H9 (cell line): Measurements from ENCODE around the gene ERN1. TPM values are rescaled to one million over a fixed set of nuclear protein-coding genes. Genes with fewer than 3 reads are reported as not detected.

Experiments used
- DNase-seq: peaks from one replicate; pipeline ENCODE4 v3.0.0-alpha.2; 2017
- H2AFZ ChIP-seq: one replicate; pipeline ENCODE4 v1.6.1; 2013; ENCODE audit warnings: mild to moderate bottlenecking, low read length, control low read depth, moderate library complexity
- H2AK5ac ChIP-seq: 2 replicates; pipeline ENCODE4 v1.6.1; 2013; ENCODE audit warnings: low read length, control low read depth, mixed read lengths; ENCODE audit not compliant: insufficient read length
- H2BK120ac ChIP-seq: one replicate; pipeline ENCODE4 v1.6.1; 2013; ENCODE audit warnings: low read depth, mild to moderate bottlenecking, low read length, control low read depth, inconsistent platforms; ENCODE audit not compliant: poor library complexity, severe bottlenecking
- H2BK12ac ChIP-seq: 2 replicates; pipeline ENCODE4 v1.6.1; 2013; ENCODE audit warnings: low read length, control low read depth, mixed read lengths, low read depth; ENCODE audit not compliant: insufficient read length
- H2BK15ac ChIP-seq: 2 replicates; pipeline ENCODE4 v1.6.1; 2013; ENCODE audit warnings: low read depth, low read length, control low read depth
- H2BK20ac ChIP-seq: one replicate; pipeline ENCODE4 v1.6.1; 2013; ENCODE audit warnings: low read depth, mild to moderate bottlenecking, low read length, control low read depth, inconsistent platforms; ENCODE audit not compliant: poor library complexity, severe bottlenecking
- H2BK5ac ChIP-seq: 2 replicates; pipeline ENCODE4 v1.6.1; 2013; ENCODE audit warnings: low read length, control low read depth, mixed read lengths; ENCODE audit not compliant: insufficient read length
- H3K14ac ChIP-seq: 2 replicates; pipeline ENCODE4 v1.6.1; 2013; ENCODE audit warnings: low read length, control low read depth; ENCODE audit not compliant: insufficient read depth
- H3K18ac ChIP-seq: 2 replicates; pipeline ENCODE4 v1.6.1; 2013; ENCODE audit warnings: low read depth, mild to moderate bottlenecking, mixed read lengths, low read length, control low read depth; ENCODE audit not compliant: insufficient read length
- H3K23ac ChIP-seq: 2 replicates; pipeline ENCODE4 v1.6.1; 2013; ENCODE audit warnings: low read length, control low read depth, mixed read lengths, low read depth; ENCODE audit not compliant: insufficient read length
- H3K23me2 ChIP-seq: 2 replicates; pipeline ENCODE4 v1.6.1; 2013; ENCODE audit warnings: low read depth, mild to moderate bottlenecking, mixed read lengths, low read length, control low read depth; ENCODE audit not compliant: insufficient read length, poor library complexity, severe bottlenecking
- H3K27ac ChIP-seq: 2 replicates; pipeline ENCODE4 v1.5.1; 2013; ENCODE audit warnings: low read length, control low read depth, mixed read lengths, low read depth; ENCODE audit not compliant: insufficient read length
- H3K27me3 ChIP-seq: 2 replicates; pipeline ENCODE4 v1.6.1; 2013; ENCODE audit warnings: low read length, control low read depth, inconsistent platforms; ENCODE audit not compliant: insufficient read depth
- H3K4ac ChIP-seq: 2 replicates; pipeline ENCODE4 v1.6.1; 2013; ENCODE audit warnings: low read depth, mild to moderate bottlenecking, control low read depth, inconsistent platforms, low read length, moderate library complexity
- H3K4me1 ChIP-seq: 2 replicates; pipeline ENCODE4 v1.6.1; 2013; ENCODE audit warnings: low read length, control low read depth, inconsistent platforms; ENCODE audit not compliant: insufficient read depth
- H3K4me2 ChIP-seq: 2 replicates; pipeline ENCODE4 v1.6.1; 2013; ENCODE audit warnings: low read length, control low read depth, mixed read lengths; ENCODE audit not compliant: insufficient read length, insufficient read depth
- H3K56ac ChIP-seq: 2 replicates; pipeline ENCODE4 v1.6.1; 2013; ENCODE audit warnings: low read depth, mild to moderate bottlenecking, mixed read lengths, low read length, control low read depth; ENCODE audit not compliant: insufficient read length
- H3K79me1 ChIP-seq: 2 replicates; pipeline ENCODE4 v1.6.1; 2013; ENCODE audit warnings: low read depth, mild to moderate bottlenecking, moderate library complexity, low read length, control low read depth, inconsistent platforms; ENCODE audit not compliant: insufficient read depth, poor library complexity, severe bottlenecking
- H3K79me2 ChIP-seq: 2 replicates; pipeline ENCODE4 v1.6.1; 2013; ENCODE audit warnings: low read length, control low read depth, inconsistent platforms; ENCODE audit not compliant: insufficient read depth
- H3K9ac ChIP-seq: 2 replicates; pipeline ENCODE4 v1.6.1; 2013; ENCODE audit warnings: low read length, control low read depth, mixed read lengths; ENCODE audit not compliant: insufficient read length; ENCODE audit errors: extremely low read depth
- H3K9me3 ChIP-seq: one replicate; pipeline ENCODE4 v1.6.1; 2013; ENCODE audit warnings: low read depth, low read length, inconsistent platforms; ENCODE audit not compliant: control insufficient read depth
- H3T11ph ChIP-seq: one replicate; pipeline ENCODE4 v1.6.1; 2013; ENCODE audit warnings: mild to moderate bottlenecking, low read length, control low read depth, inconsistent platforms
- H4K20me1 ChIP-seq: one replicate; pipeline ENCODE4 v1.6.1; 2013; ENCODE audit not compliant: control insufficient read depth, insufficient read length, insufficient read depth
- H4K5ac ChIP-seq: 2 replicates; pipeline ENCODE4 v1.6.1; 2013; ENCODE audit warnings: low read depth, mild to moderate bottlenecking, mixed read lengths, low read length, control low read depth; ENCODE audit not compliant: insufficient read length
- H4K8ac ChIP-seq: replicated peaks from 2 replicates; pipeline ENCODE4 v1.6.1; 2013; ENCODE audit warnings: low read length, control low read depth, mixed read lengths, low read depth; ENCODE audit not compliant: insufficient read length
- H4K91ac ChIP-seq: 2 replicates; pipeline ENCODE4 v1.6.1; 2013; ENCODE audit warnings: low read depth, mild to moderate bottlenecking, moderate library complexity, mixed read lengths, low read length, control low read depth; ENCODE audit not compliant: insufficient read length
- H3K27ac Mint-ChIP-seq, 3 experiments: 2 replicates in 2 of 3; 3 replicates in 1 of 3; pipeline ENCODE4 v1.8.0; 2020 to 2021; ENCODE audit warnings: mixed read lengths in 3 of 3, mild to moderate bottlenecking in 1 of 3, moderate library complexity in 1 of 3
- H3K27me3 Mint-ChIP-seq: 2 replicates; pipeline ENCODE4 v1.8.0; 2021; ENCODE audit warnings: low read depth, mild to moderate bottlenecking, moderate library complexity, mixed read lengths
- H3K36me3 Mint-ChIP-seq, 3 experiments: 2 replicates in 2 of 3; 3 replicates in 1 of 3; pipeline ENCODE4 v1.8.0; 2020 to 2021; ENCODE audit warnings: low read depth in 3 of 3, mixed read lengths in 3 of 3; ENCODE audit not compliant: insufficient read depth in 1 of 3
- H3K4me1 Mint-ChIP-seq, 2 experiments: 2 replicates each; pipeline ENCODE4 v1.8.0; 2020; ENCODE audit warnings: mixed read lengths in 2 of 2
- H3K4me3 Mint-ChIP-seq, 2 experiments: 2 replicates in 1 of 2; 3 replicates in 1 of 2; pipeline ENCODE4 v1.8.0; 2020 to 2021; ENCODE audit warnings: mild to moderate bottlenecking in 2 of 2, mixed read lengths in 2 of 2, moderate library complexity in 1 of 2
- H3K9me3 Mint-ChIP-seq, 2 experiments: 2 replicates in 1 of 2; 3 replicates in 1 of 2; pipeline ENCODE4 v1.8.0; 2020; ENCODE audit warnings: mild to moderate bottlenecking in 2 of 2, mixed read lengths in 2 of 2, moderate library complexity in 1 of 2
- WGBS: extraction: QIAGEN DNeasy Blood & Tissue Kit; methylation state at CpG from one replicate; pipeline ENCODE4 v1.1.7; 2013; ENCODE audit warnings: missing lambda C conversion rate, low lambda C conversion rate, mixed read lengths; ENCODE audit not compliant: insufficient read length; ENCODE audit errors: extremely low coverage; 5-methylcytosine and 5-hydroxymethylcytosine counted together
- total RNA-seq: library from RNA; stranded (reverse); gene quantifications from 2 replicates; pipeline ENCODE4 v1.2.1, GENCODE V29; 2021
- TF ChIP-seq, protein P1 (sequence below): fragments of 200-600 bp; sonication (generic); conservative IDR thresholded peaks from 3 replicates; pipeline ENCODE4 v1.8.0; 2021; ENCODE audit warnings: antibody characterized with exemption, mild to moderate bottlenecking

ERN1 gene
- total RNA-seq, 1 experiment from 2014 or later, result 5.0 TPM

GRCh38 chr17:64113006-64113405, 16.9 kb downstream of the ERN1 start:
- H3K4ac ChIP-seq, result no peak overlapping the region
- no peaks in the 10 kb centered on the region for H4K20me1 ChIP-seq
- H3T11ph ChIP-seq, result no peak overlapping the region
- DNase-seq, result no peak
- H4K5ac ChIP-seq, result no peak overlapping the region
- H3K27ac Mint-ChIP-seq, result no peak overlapping the region
- no peak overlapping the region for H2BK120ac ChIP-seq
- H3K4me3 Mint-ChIP-seq, result no peak overlapping the region
- WGBS, result no CpG with 5 or more reads among the region's 2 CpGs
- no peak overlapping the region for H2BK20ac ChIP-seq
- H3K9ac ChIP-seq, result no peak overlapping the region
- no peaks in the 10 kb centered on the region for H3K9me3 ChIP-seq
- H2AK5ac ChIP-seq, result no peak overlapping the region
- no peaks in the 10 kb centered on the region for H3K9me3 Mint-ChIP-seq
- no peak overlapping the region for H3K4me2 ChIP-seq
- H3K14ac ChIP-seq, result no peak overlapping the region
- H3K27me3 ChIP-seq, result no peaks in the 10 kb centered on the region
- H3K36me3 Mint-ChIP-seq, result no peaks in the 10 kb centered on the region
- no peak overlapping the region for H3K27ac ChIP-seq
- no peak overlapping the region for H2BK5ac ChIP-seq
- H3K18ac ChIP-seq, result no peak overlapping the region
- no peaks in the 10 kb centered on the region for H3K27me3 Mint-ChIP-seq
- H3K79me2 ChIP-seq, result no peaks in the 10 kb centered on the region
- H2BK15ac ChIP-seq, result no peak overlapping the region
- peaks cover 7 to 16% of the 10 kb centered on the region in 2 experiments for H3K4me1 Mint-ChIP-seq
- no peaks in the 10 kb centered on the region for H3K79me1 ChIP-seq
- no peaks in the 10 kb centered on the region; the same call in 1 of the 2 replicates for H3K4me1 ChIP-seq
- no peak overlapping the region for H2BK12ac ChIP-seq
- H4K91ac ChIP-seq, result no peak overlapping the region
- H3K56ac ChIP-seq, result no peak overlapping the region
- TF ChIP-seq, protein P1, sequence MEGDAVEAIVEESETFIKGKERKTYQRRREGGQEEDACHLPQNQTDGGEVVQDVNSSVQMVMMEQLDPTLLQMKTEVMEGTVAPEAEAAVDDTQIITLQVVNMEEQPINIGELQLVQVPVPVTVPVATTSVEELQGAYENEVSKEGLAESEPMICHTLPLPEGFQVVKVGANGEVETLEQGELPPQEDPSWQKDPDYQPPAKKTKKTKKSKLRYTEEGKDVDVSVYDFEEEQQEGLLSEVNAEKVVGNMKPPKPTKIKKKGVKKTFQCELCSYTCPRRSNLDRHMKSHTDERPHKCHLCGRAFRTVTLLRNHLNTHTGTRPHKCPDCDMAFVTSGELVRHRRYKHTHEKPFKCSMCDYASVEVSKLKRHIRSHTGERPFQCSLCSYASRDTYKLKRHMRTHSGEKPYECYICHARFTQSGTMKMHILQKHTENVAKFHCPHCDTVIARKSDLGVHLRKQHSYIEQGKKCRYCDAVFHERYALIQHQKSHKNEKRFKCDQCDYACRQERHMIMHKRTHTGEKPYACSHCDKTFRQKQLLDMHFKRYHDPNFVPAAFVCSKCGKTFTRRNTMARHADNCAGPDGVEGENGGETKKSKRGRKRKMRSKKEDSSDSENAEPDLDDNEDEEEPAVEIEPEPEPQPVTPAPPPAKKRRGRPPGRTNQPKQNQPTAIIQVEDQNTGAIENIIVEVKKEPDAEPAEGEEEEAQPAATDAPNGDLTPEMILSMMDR, result no peak
- no peak overlapping the region for H4K8ac ChIP-seq
- H3K23me2 ChIP-seq, result no peaks in the 10 kb centered on the region
- no peak overlapping the region for H3K23ac ChIP-seq
- no peak overlapping the region for H2AFZ ChIP-seq
